Measurements from ENCODE around the gene PKIB.
"Not testable (repeated sequence)": the region's sequence is repeated elsewhere in the genome, so short reads cannot be mapped to it uniquely, and the experiment has no call there.

The PKIB gene

GRCh38 chr6:122580737-122581136 is 29.5 kb upstream of the PKIB start:
- H2BK120ac ChIP-seq (ENCODE audit: low read depth, low read length) = no peak overlapping the region
- no peak overlapping the region for H3K9ac ChIP-seq (ENCODE audit: low read length)
- no peak overlapping the region for H3K23ac ChIP-seq (ENCODE audit: low read length)
- H3K4ac ChIP-seq (ENCODE audit: low read depth, low read length) = no peak overlapping the region
- H3K18ac ChIP-seq (ENCODE audit: low read length) = no peak overlapping the region
- no peak overlapping the region for H2BK5ac ChIP-seq (ENCODE audit: low read length)
- no peak overlapping the region for H3K4me2 ChIP-seq (ENCODE audit: low read length)
- H2AK5ac ChIP-seq (ENCODE audit: low read length) = no peak overlapping the region
- no peaks in the 10 kb centered on the region for H3K27me3 ChIP-seq (ENCODE audit: insufficient read depth, low read length, poor library complexity)
- no peaks in the 10 kb centered on the region for H3K36me3 ChIP-seq (ENCODE audit: control insufficient read depth, insufficient read depth, low read length)
- no peak overlapping the region for H3K56ac ChIP-seq (ENCODE audit: low read length)
- H4K8ac ChIP-seq (ENCODE audit: low read depth, low read length) = no peak overlapping the region
- H3K27ac ChIP-seq (ENCODE audit: low read depth, low read length) = no peak overlapping the region
- peak; percentile 27 for DNase-seq
- no peak overlapping the region for H3K4me3 ChIP-seq (ENCODE audit: low read length)
- no peak overlapping the region for H4K5ac ChIP-seq (ENCODE audit: low read length)
- H2BK15ac ChIP-seq (replicated peaks; ENCODE audit: low read depth) = no peak overlapping the region
- H3K79me2 ChIP-seq (ENCODE audit: control insufficient read depth, insufficient read depth, low read length) = no peaks in the 10 kb centered on the region
- no CpG with 5 or more reads among the region's 3 CpGs for WGBS (ENCODE audit: extremely low coverage, insufficient coverage, low lambda C conversion rate)
- H3K4me1 ChIP-seq (ENCODE audit: control insufficient read depth, low read depth, low read length) = no peaks in the 10 kb centered on the region
- H3K79me1 ChIP-seq (ENCODE audit: low read length) = no peaks in the 10 kb centered on the region

GRCh38 chr6:122589115-122589514 is 21.1 kb upstream of the PKIB start:
- Histone ChIP-seq H3K9ac (ENCODE audit: low read length) (no peak overlapping the region), H3K4ac (ENCODE audit: low read depth, low read length) (no peak overlapping the region), H3K4me2 (ENCODE audit: low read length) (no peak overlapping the region), H3K23ac (ENCODE audit: low read length) (no peak overlapping the region), H3K79me2 (ENCODE audit: control insufficient read depth, insufficient read depth, low read length) (no peaks in the 10 kb centered on the region), H3K56ac (ENCODE audit: low read length) (no peak overlapping the region), H3K36me3 (ENCODE audit: control insufficient read depth, insufficient read depth, low read length) (no peaks in the 10 kb centered on the region), H3K27me3 (ENCODE audit: insufficient read depth, low read length, poor library complexity) (no peaks in the 10 kb centered on the region), H3K79me1 (ENCODE audit: low read length) (no peaks in the 10 kb centered on the region), H3K18ac (ENCODE audit: low read length) (no peak overlapping the region), H2BK15ac (replicated peaks; ENCODE audit: low read depth) (no peak overlapping the region), H2BK5ac (ENCODE audit: low read length) (no peak overlapping the region), H2BK120ac (ENCODE audit: low read depth, low read length) (no peak overlapping the region), H4K8ac (ENCODE audit: low read depth, low read length) (no peak overlapping the region), H3K27ac (ENCODE audit: low read depth, low read length) (no peak overlapping the region), H3K4me3 (ENCODE audit: low read length) (no peak overlapping the region), H3K4me1 (ENCODE audit: control insufficient read depth, low read depth, low read length) (no peaks in the 10 kb centered on the region), H2AK5ac (ENCODE audit: low read length) (no peak overlapping the region), H4K5ac (ENCODE audit: low read length) (no peak overlapping the region)
- WGBS (ENCODE audit: extremely low coverage, insufficient coverage, low lambda C conversion rate) = 100% methylated on average over 1 of the region's 1 CpG
- DNase-seq = no peak

- not testable (repeated sequence) for H4K8ac ChIP-seq (ENCODE audit: low read depth, low read length); H3K4me1 ChIP-seq (ENCODE audit: control insufficient read depth, low read depth, low read length); H3K18ac ChIP-seq (ENCODE audit: low read length); DNase-seq; H2BK5ac ChIP-seq (ENCODE audit: low read length); H3K36me3 ChIP-seq (ENCODE audit: control insufficient read depth, insufficient read depth, low read length); H2BK15ac ChIP-seq (replicated peaks; ENCODE audit: low read depth); H3K79me1 ChIP-seq (ENCODE audit: low read length); H3K79me2 ChIP-seq (ENCODE audit: control insufficient read depth, insufficient read depth, low read length); H3K4me2 ChIP-seq (ENCODE audit: low read length); H3K56ac ChIP-seq (ENCODE audit: low read length); H4K5ac ChIP-seq (ENCODE audit: low read length); H3K23ac ChIP-seq (ENCODE audit: low read length); H3K27ac ChIP-seq (ENCODE audit: low read depth, low read length); H2BK120ac ChIP-seq (ENCODE audit: low read depth, low read length); H2AK5ac ChIP-seq (ENCODE audit: low read length); H3K27me3 ChIP-seq (ENCODE audit: insufficient read depth, low read length, poor library complexity); H3K9ac ChIP-seq (ENCODE audit: low read length); H3K4me3 ChIP-seq (ENCODE audit: low read length); H3K4ac ChIP-seq (ENCODE audit: low read depth, low read length)
- no CpG with 5 or more reads among the region's 2 CpGs for WGBS (ENCODE audit: extremely low coverage, insufficient coverage, low lambda C conversion rate)
These were observed 11.9 kb upstream of the PKIB start for GRCh38 chr6:122598295-122598694.

GRCh38 chr6:122604676-122605075 is 5.5 kb upstream of the PKIB start:
- Histone ChIP-seq H3K79me2 (ENCODE audit: control insufficient read depth, insufficient read depth, low read length) (no peaks in the 10 kb centered on the region), H3K4me3 (ENCODE audit: low read length) (no peak overlapping the region), H4K5ac (ENCODE audit: low read length) (no peak overlapping the region), H3K4me1 (ENCODE audit: control insufficient read depth, low read depth, low read length) (no peaks in the 10 kb centered on the region), H3K18ac (ENCODE audit: low read length) (no peak overlapping the region), H3K27ac (ENCODE audit: low read depth, low read length) (no peak overlapping the region), H3K79me1 (ENCODE audit: low read length) (no peaks in the 10 kb centered on the region), H3K9ac (ENCODE audit: low read length) (no peak overlapping the region), H2AK5ac (ENCODE audit: low read length) (no peak overlapping the region), H2BK5ac (ENCODE audit: low read length) (no peak overlapping the region), H3K4ac (ENCODE audit: low read depth, low read length) (no peak overlapping the region), H3K23ac (ENCODE audit: low read length) (no peak overlapping the region), H2BK15ac (replicated peaks; ENCODE audit: low read depth) (no peak overlapping the region), H3K4me2 (ENCODE audit: low read length) (no peak overlapping the region), H3K27me3 (ENCODE audit: insufficient read depth, low read length, poor library complexity) (no peaks in the 10 kb centered on the region), H2BK120ac (ENCODE audit: low read depth, low read length) (no peak overlapping the region), H3K36me3 (ENCODE audit: control insufficient read depth, insufficient read depth, low read length) (no peaks in the 10 kb centered on the region), H4K8ac (ENCODE audit: low read depth, low read length) (no peak overlapping the region), H3K56ac (ENCODE audit: low read length) (no peak overlapping the region)
- DNase-seq = no peak

- Histone ChIP-seq H3K4ac (ENCODE audit: low read depth, low read length) (no peak overlapping the region), H3K4me1 (ENCODE audit: control insufficient read depth, low read depth, low read length) (peaks cover 3% of the 10 kb centered on the region), H3K18ac (ENCODE audit: low read length) (no peak overlapping the region), H3K23ac (ENCODE audit: low read length) (peak overlapping the region; percentile 66), H2BK15ac (replicated peaks; ENCODE audit: low read depth) (no peak overlapping the region), H3K4me3 (ENCODE audit: low read length) (peak overlapping the region; percentile 33), H3K79me2 (ENCODE audit: control insufficient read depth, insufficient read depth, low read length) (no peaks in the 10 kb centered on the region), H4K5ac (ENCODE audit: low read length) (no peak overlapping the region), H3K79me1 (ENCODE audit: low read length) (no peaks in the 10 kb centered on the region), H2BK5ac (ENCODE audit: low read length) (no peak overlapping the region), H3K4me2 (ENCODE audit: low read length) (peak overlapping the region; percentile 99), H3K36me3 (ENCODE audit: control insufficient read depth, insufficient read depth, low read length) (no peaks in the 10 kb centered on the region), H3K56ac (ENCODE audit: low read length) (peak overlapping the region; percentile 79), H2BK120ac (ENCODE audit: low read depth, low read length) (no peak overlapping the region), H2AK5ac (ENCODE audit: low read length) (no peak overlapping the region), H4K8ac (ENCODE audit: low read depth, low read length) (no peak overlapping the region), H3K27ac (ENCODE audit: low read depth, low read length) (no peak overlapping the region), H3K27me3 (ENCODE audit: insufficient read depth, low read length, poor library complexity) (no peaks in the 10 kb centered on the region), H3K9ac (ENCODE audit: low read length) (peak overlapping the region; percentile 63)
- peak; percentile 71 for DNase-seq
- WGBS (ENCODE audit: extremely low coverage, insufficient coverage, low lambda C conversion rate) = no CpG with 5 or more reads among the region's 42 CpGs
These were observed 668 bp downstream of the PKIB start for GRCh38 chr6:122610690-122611455.

GRCh38 chr6:122612838-122613237 is 2.6 kb downstream of the PKIB start:
- Histone ChIP-seq H3K9ac (ENCODE audit: low read length) (no peak overlapping the region), H2AK5ac (ENCODE audit: low read length) (no peak overlapping the region), H3K79me1 (ENCODE audit: low read length) (no peaks in the 10 kb centered on the region), H2BK15ac (replicated peaks; ENCODE audit: low read depth) (no peak overlapping the region), H3K4ac (ENCODE audit: low read depth, low read length) (no peak overlapping the region), H3K27me3 (ENCODE audit: insufficient read depth, low read length, poor library complexity) (no peaks in the 10 kb centered on the region), H3K4me1 (ENCODE audit: control insufficient read depth, low read depth, low read length) (peaks cover 3% of the 10 kb centered on the region), H4K8ac (ENCODE audit: low read depth, low read length) (no peak overlapping the region), H3K79me2 (ENCODE audit: control insufficient read depth, insufficient read depth, low read length) (no peaks in the 10 kb centered on the region), H4K5ac (ENCODE audit: low read length) (no peak overlapping the region), H3K4me3 (ENCODE audit: low read length) (no peak overlapping the region), H3K56ac (ENCODE audit: low read length) (no peak overlapping the region), H3K27ac (ENCODE audit: low read depth, low read length) (no peak overlapping the region), H3K36me3 (ENCODE audit: control insufficient read depth, insufficient read depth, low read length) (no peaks in the 10 kb centered on the region), H3K23ac (ENCODE audit: low read length) (no peak overlapping the region), H3K18ac (ENCODE audit: low read length) (no peak overlapping the region), H2BK5ac (ENCODE audit: low read length) (no peak overlapping the region), H3K4me2 (ENCODE audit: low read length) (no peak overlapping the region), H2BK120ac (ENCODE audit: low read depth, low read length) (no peak overlapping the region)
- WGBS (ENCODE audit: extremely low coverage, insufficient coverage, low lambda C conversion rate) = no CpG with 5 or more reads among the region's 3 CpGs
- DNase-seq = no peak

All from mesendoderm (in vitro differentiated cells).